GM23338 (cell line): ENCODE data around the gene ANKH. TPM values are rescaled to one million over a fixed set of nuclear protein-coding genes. Genes with fewer than 3 reads are reported as not detected.

Experiments used
- ATAC-seq: fragments of 200-7000 bp; cut with Tn5 transposase; 3 replicates; pipeline ENCODE4 v1.9.1; 2020
- DNase-seq: peaks from one replicate; pipeline ENCODE4 v3.0.0-alpha.2; 2015; ENCODE audit warnings: low spot score
- H2AFZ ChIP-seq: fragments of 200-600 bp; sonication (generic); 2 replicates; pipeline ENCODE4 v1.8.0; 2016; ENCODE audit warnings: antibody characterized with exemption, mild to moderate bottlenecking, moderate library complexity
- H3F3A ChIP-seq: fragments of 200-600 bp; sonication (generic); replicated peaks from 2 replicates; pipeline ENCODE4 v1.8.0; 2017; ENCODE audit warnings: antibody characterized with exemption, mixed run types, low read depth
- H3K27ac ChIP-seq: fragments of 200-600 bp; sonication (generic); 2 replicates; pipeline ENCODE4 v1.6.1; 2016; ENCODE audit warnings: low read depth
- H3K27me3 ChIP-seq: fragments of 200-600 bp; sonication (generic); 2 replicates; pipeline ENCODE4 v1.8.0; 2016; ENCODE audit warnings: mild to moderate bottlenecking, mixed run types, moderate library complexity; ENCODE audit not compliant: insufficient read depth
- H3K36me3 ChIP-seq: fragments of 200-600 bp; sonication (generic); 2 replicates; pipeline ENCODE4 v1.8.0; 2016; ENCODE audit warnings: mild to moderate bottlenecking; ENCODE audit not compliant: insufficient read depth
- H3K4me1 ChIP-seq: fragments of 200-600 bp; sonication (generic); 2 replicates; pipeline ENCODE4 v1.8.0; 2016; ENCODE audit warnings: mild to moderate bottlenecking, moderate library complexity; ENCODE audit not compliant: insufficient read depth
- H3K4me2 ChIP-seq: fragments of 200-600 bp; sonication (generic); 2 replicates; pipeline ENCODE4 v1.7.1; 2017; ENCODE audit warnings: mixed run types
- H3K4me3 ChIP-seq: fragments of 200-600 bp; sonication (generic); 2 replicates; pipeline ENCODE4 v1.6.1; 2016; ENCODE audit warnings: mixed run types
- H3K79me2 ChIP-seq: fragments of 200-600 bp; sonication (generic); replicated peaks from 2 replicates; pipeline ENCODE4 v1.8.0; 2017; ENCODE audit warnings: mild to moderate bottlenecking; ENCODE audit not compliant: insufficient read depth
- H3K9me2 ChIP-seq: fragments of 200-600 bp; sonication (generic); 2 replicates; pipeline ENCODE4 v1.8.0; 2017; ENCODE audit not compliant: insufficient read depth
- H4K20me1 ChIP-seq: fragments of 200-600 bp; sonication (generic); replicated peaks from 2 replicates; pipeline ENCODE4 v1.8.0; 2017; ENCODE audit warnings: mild to moderate bottlenecking; ENCODE audit not compliant: insufficient read depth
- H3K27ac Mint-ChIP-seq: 2 replicates; pipeline ENCODE4 v1.8.0; 2020; ENCODE audit warnings: inconsistent platforms, mild to moderate bottlenecking, moderate library complexity, mixed read lengths
- H3K27me3 Mint-ChIP-seq: 3 replicates; pipeline ENCODE4 v1.8.0; 2022; ENCODE audit warnings: low read depth, mild to moderate bottlenecking, moderate library complexity, mixed read lengths, inconsistent platforms; ENCODE audit not compliant: insufficient read depth, poor library complexity
- H3K36me3 Mint-ChIP-seq: 3 replicates; pipeline ENCODE4 v1.8.0; 2021; ENCODE audit warnings: low read depth, mild to moderate bottlenecking, inconsistent platforms, moderate library complexity, mixed read lengths
- H3K4me1 Mint-ChIP-seq: 3 replicates; pipeline ENCODE4 v1.8.0; 2020; ENCODE audit warnings: mild to moderate bottlenecking, inconsistent platforms, mixed read lengths
- H3K4me3 Mint-ChIP-seq: 3 replicates; pipeline ENCODE4 v1.8.0; 2021; ENCODE audit warnings: moderate library complexity, mild to moderate bottlenecking, inconsistent platforms, mixed read lengths
- H3K9me3 Mint-ChIP-seq: 3 replicates; pipeline ENCODE4 v1.8.0; 2020; ENCODE audit warnings: moderate library complexity, mild to moderate bottlenecking, inconsistent platforms, mixed read lengths
- CREB1 ChIP-seq: fragments of 250-450 bp; sonication (Bioruptor Pico); IDR thresholded peaks from 2 replicates; pipeline ENCODE4 v1.5.0; 2020; ENCODE audit warnings: low read depth, mild to moderate bottlenecking, moderate library complexity
- JUNB ChIP-seq: IDR thresholded peaks from one replicate; pipeline ENCODE4 v1.6.1; 2016; ENCODE audit warnings: antibody characterized with exemption; ENCODE audit not compliant: unreplicated experiment
- NANOG ChIP-seq: IDR thresholded peaks from 2 replicates; pipeline ENCODE4 v1.6.1; 2016; ENCODE audit warnings: antibody characterized with exemption, borderline replicate concordance
- ZNF114 ChIP-seq: fragments of 250-450 bp; sonication (Bioruptor Pico); IDR thresholded peaks from 2 replicates; pipeline ENCODE4 v1.5.0; 2020; ENCODE audit warnings: mild to moderate bottlenecking, moderate library complexity
- ZNF331 ChIP-seq: fragments of 250-450 bp; sonication (Bioruptor Pico); IDR thresholded peaks from 2 replicates; pipeline ENCODE4 v1.5.0; 2020; ENCODE audit warnings: low read depth, mild to moderate bottlenecking, moderate library complexity
- polyA plus RNA-seq: library from polyadenylated mRNA; unstranded; fragments of >200 nt; fragmentation: Nextera tagmentation; extraction: Ambion mirVana; gene quantifications from 2 replicates; pipeline ENCODE4 v1.2.1, GENCODE V29; 2016
- total RNA-seq: library from RNA; depleted of rRNA; stranded (reverse); fragments of >200 nt; shearing (Covaris generic); gene quantifications from 2 replicates; pipeline ENCODE4 v1.2.3, GENCODE V29; 2014
- TF ChIP-seq, protein P1 (sequence below): IDR thresholded peaks from 2 replicates; pipeline ENCODE4 v1.6.1; 2016; ENCODE audit warnings: antibody characterized with exemption
- TF ChIP-seq, protein P2 (sequence below): fragments of 250-450 bp; sonication (Bioruptor Pico); IDR thresholded peaks from 2 replicates; pipeline ENCODE4 v1.5.0; 2020; ENCODE audit warnings: mild to moderate bottlenecking, moderate library complexity

ANKH gene
- total and polyA plus RNA-seq, 2 experiments from 2014 or later, result 5.0 to 6.1 TPM

DNA sequence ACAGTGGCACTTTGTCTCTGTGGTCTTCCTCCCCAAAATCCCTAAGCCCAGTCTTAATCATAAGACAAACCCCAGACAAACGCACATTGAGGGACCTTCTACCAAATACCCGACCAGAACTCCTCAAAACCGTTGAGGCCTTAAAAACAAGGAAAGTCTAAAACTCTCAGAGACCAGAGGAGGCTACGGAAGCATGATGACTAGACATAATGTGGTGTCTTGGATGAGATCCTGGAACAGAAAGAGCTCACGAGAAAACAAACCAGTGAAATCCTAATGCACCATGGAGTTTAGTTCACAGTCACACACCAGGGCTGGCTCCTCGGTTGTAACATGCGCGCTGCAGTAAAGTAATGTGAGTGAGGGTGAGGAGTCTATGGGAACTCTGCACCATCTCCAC lies 148.7 kb downstream of the ANKH start:
- no peak overlapping the region for H3K4me3 Mint-ChIP-seq
- Histone ChIP-seq H3K4me3 (no peak overlapping the region), H3K4me1 (peaks cover 8% of the 10 kb centered on the region), H4K20me1 (no peaks in the 10 kb centered on the region), H3F3A (no peaks in the 10 kb centered on the region), H3K79me2 (no peaks in the 10 kb centered on the region), H3K4me2 (no peak overlapping the region), H3K9me2 (no peaks in the 10 kb centered on the region; the same call in 1 of the 2 replicates), H2AFZ (no peak overlapping the region), H3K27me3 (no peaks in the 10 kb centered on the region), H3K27ac (no peak overlapping the region), H3K36me3 (no peaks in the 10 kb centered on the region)
- H3K36me3 Mint-ChIP-seq, result peaks cover 12% of the 10 kb centered on the region; the same call in 2 of the 3 replicates
- DNase-seq (no peak), ATAC-seq (no peak)
- H3K27me3 Mint-ChIP-seq, result peaks cover 6% of the 10 kb centered on the region
- H3K4me1 Mint-ChIP-seq, result peaks cover 17% of the 10 kb centered on the region
- TF ChIP-seq ZNF114 (CRISPR knock-in tag) (no peak), CREB1 (no peak), NANOG (no peak), ZNF331 (CRISPR knock-in tag) (no peak), JUNB (no peak)
- TF ChIP-seq, protein P1, sequence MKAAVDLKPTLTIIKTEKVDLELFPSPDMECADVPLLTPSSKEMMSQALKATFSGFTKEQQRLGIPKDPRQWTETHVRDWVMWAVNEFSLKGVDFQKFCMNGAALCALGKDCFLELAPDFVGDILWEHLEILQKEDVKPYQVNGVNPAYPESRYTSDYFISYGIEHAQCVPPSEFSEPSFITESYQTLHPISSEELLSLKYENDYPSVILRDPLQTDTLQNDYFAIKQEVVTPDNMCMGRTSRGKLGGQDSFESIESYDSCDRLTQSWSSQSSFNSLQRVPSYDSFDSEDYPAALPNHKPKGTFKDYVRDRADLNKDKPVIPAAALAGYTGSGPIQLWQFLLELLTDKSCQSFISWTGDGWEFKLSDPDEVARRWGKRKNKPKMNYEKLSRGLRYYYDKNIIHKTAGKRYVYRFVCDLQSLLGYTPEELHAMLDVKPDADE, result no peak
- TF ChIP-seq, protein P2, sequence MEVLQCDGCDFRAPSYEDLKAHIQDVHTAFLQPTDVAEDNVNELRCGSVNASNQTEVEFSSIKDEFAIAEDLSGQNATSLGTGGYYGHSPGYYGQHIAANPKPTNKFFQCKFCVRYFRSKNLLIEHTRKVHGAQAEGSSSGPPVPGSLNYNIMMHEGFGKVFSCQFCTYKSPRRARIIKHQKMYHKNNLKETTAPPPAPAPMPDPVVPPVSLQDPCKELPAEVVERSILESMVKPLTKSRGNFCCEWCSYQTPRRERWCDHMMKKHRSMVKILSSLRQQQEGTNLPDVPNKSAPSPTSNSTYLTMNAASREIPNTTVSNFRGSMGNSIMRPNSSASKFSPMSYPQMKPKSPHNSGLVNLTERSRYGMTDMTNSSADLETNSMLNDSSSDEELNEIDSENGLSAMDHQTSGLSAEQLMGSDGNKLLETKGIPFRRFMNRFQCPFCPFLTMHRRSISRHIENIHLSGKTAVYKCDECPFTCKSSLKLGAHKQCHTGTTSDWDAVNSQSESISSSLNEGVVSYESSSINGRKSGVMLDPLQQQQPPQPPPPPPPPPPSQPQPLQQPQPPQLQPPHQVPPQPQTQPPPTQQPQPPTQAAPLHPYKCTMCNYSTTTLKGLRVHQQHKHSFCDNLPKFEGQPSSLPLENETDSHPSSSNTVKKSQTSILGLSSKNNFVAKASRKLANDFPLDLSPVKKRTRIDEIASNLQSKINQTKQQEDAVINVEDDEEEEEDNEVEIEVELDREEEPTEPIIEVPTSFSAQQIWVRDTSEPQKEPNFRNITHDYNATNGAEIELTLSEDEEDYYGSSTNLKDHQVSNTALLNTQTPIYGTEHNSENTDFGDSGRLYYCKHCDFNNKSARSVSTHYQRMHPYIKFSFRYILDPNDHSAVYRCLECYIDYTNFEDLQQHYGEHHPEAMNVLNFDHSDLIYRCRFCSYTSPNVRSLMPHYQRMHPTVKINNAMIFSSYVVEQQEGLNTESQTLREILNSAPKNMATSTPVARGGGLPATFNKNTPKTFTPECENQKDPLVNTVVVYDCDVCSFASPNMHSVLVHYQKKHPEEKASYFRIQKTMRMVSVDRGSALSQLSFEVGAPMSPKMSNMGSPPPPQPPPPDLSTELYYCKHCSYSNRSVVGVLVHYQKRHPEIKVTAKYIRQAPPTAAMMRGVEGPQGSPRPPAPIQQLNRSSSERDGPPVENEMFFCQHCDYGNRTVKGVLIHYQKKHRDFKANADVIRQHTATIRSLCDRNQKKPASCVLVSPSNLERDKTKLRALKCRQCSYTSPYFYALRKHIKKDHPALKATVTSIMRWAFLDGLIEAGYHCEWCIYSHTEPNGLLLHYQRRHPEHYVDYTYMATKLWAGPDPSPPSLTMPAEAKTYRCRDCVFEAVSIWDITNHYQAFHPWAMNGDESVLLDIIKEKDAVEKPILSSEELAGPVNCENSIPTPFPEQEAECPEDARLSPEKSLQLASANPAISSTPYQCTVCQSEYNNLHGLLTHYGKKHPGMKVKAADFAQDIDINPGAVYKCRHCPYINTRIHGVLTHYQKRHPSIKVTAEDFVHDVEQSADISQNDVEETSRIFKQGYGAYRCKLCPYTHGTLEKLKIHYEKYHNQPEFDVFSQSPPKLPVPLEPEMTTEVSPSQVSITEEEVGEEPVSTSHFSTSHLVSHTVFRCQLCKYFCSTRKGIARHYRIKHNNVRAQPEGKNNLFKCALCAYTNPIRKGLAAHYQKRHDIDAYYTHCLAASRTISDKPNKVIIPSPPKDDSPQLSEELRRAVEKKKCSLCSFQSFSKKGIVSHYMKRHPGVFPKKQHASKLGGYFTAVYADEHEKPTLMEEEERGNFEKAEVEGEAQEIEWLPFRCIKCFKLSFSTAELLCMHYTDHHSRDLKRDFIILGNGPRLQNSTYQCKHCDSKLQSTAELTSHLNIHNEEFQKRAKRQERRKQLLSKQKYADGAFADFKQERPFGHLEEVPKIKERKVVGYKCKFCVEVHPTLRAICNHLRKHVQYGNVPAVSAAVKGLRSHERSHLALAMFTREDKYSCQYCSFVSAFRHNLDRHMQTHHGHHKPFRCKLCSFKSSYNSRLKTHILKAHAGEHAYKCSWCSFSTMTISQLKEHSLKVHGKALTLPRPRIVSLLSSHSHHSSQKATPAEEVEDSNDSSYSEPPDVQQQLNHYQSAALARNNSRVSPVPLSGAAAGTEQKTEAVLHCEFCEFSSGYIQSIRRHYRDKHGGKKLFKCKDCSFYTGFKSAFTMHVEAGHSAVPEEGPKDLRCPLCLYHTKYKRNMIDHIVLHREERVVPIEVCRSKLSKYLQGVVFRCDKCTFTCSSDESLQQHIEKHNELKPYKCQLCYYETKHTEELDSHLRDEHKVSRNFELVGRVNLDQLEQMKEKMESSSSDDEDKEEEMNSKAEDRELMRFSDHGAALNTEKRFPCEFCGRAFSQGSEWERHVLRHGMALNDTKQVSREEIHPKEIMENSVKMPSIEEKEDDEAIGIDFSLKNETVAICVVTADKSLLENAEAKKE (CRISPR knock-in tag), result no peak
- H3K9me3 Mint-ChIP-seq, result peaks cover 10% of the 10 kb centered on the region; the same call in 2 of the 3 replicates
- no peak overlapping the region for H3K27ac Mint-ChIP-seq
